H1 (cell line): ENCODE results near the gene COX6A1.

Experiments
- CTCF ChIP-seq, 3 experiments: IDR thresholded peaks; 1 replicate in 2 of 3; 2 replicates in 1 of 3; pipeline versions ENCODE4 v1.5.1 to v1.6.1; 2011; ENCODE audit warnings: low read length in 3 of 3, mild to moderate bottlenecking in 3 of 3, inconsistent platforms in 2 of 3, low read depth in 1 of 3, moderate library complexity in 1 of 3; ENCODE audit not compliant: insufficient read depth in 1 of 3; ENCODE audit errors: control extremely low read depth in 1 of 3
- HDAC6 ChIP-seq: IDR thresholded peaks from one replicate; pipeline ENCODE4 v1.7.1; 2012; ENCODE audit warnings: low read depth, mild to moderate bottlenecking, inconsistent platforms, low read length, moderate library complexity
- POLR2A ChIP-seq, 2 experiments: IDR thresholded peaks; 1 replicate in 1 of 2; 2 replicates in 1 of 2; pipeline ENCODE4 v1.6.1; 2011; ENCODE audit warnings: low read depth in 2 of 2, low read length in 2 of 2, mild to moderate bottlenecking in 2 of 2; ENCODE audit errors: control extremely low read depth in 1 of 2
- POLR2AphosphoS5 ChIP-seq: IDR thresholded peaks from 2 replicates; pipeline ENCODE4 v1.6.1; 2011; ENCODE audit warnings: low read depth, low read length
- SIN3A ChIP-seq, 2 experiments: IDR thresholded peaks in 1 of 2; conservative IDR thresholded peaks in 1 of 2; 2 replicates each; pipeline ENCODE4 v1.6.1; 2011 to 2012; ENCODE audit warnings: low read length in 2 of 2, improper control_type of control experiment in 1 of 2, low read depth in 1 of 2, mild to moderate bottlenecking in 1 of 2
- SIX5 ChIP-seq: IDR thresholded peaks from 2 replicates; pipeline ENCODE4 v1.6.1; 2011; ENCODE audit warnings: mild to moderate bottlenecking, low read depth, low read length
- TCF12 ChIP-seq: IDR thresholded peaks from 2 replicates; pipeline ENCODE4 v1.6.1; 2011; ENCODE audit warnings: low read depth, mild to moderate bottlenecking, low read length
- TEAD4 ChIP-seq: IDR thresholded peaks from 2 replicates; pipeline ENCODE4 v1.6.1; 2012; ENCODE audit warnings: low read depth, low read length, inconsistent platforms, mixed read lengths

GRCh38 chr12:120485961-120486881, 48.3 kb downstream of the COX6A1 start:
- TF ChIP-seq SIX5, result no peak
- no peak for TF ChIP-seq HDAC6
- no peak for TF ChIP-seq SIN3A (conservative IDR thresholded peaks at IDR 0.05 in 1 of 2, IDR thresholded peaks at IDR 0.05 in 1 of 2; ENCODE audit: low read depth in 1 of 2, low read length in 2 of 2)
- TF ChIP-seq POLR2A (IDR thresholded peaks at IDR 0.05; ENCODE audit: control extremely low read depth in 1 of 2, low read depth in 2 of 2, low read length in 2 of 2), result no peak
- no peak for TF ChIP-seq CTCF (IDR thresholded peaks at IDR 0.05; ENCODE audit: control extremely low read depth in 1 of 3, insufficient read depth in 1 of 3, low read depth in 1 of 3, low read length in 3 of 3)
- TF ChIP-seq TCF12, result no peak
- TF ChIP-seq TEAD4, result no peak
- TF ChIP-seq POLR2AphosphoS5, result no peak
